GM23338 (cell line): ENCODE data around the gene SLC6A8. TPM values are rescaled to one million over a fixed set of nuclear protein-coding genes. Genes with fewer than 3 reads are reported as not detected.

Experiments
- ATAC-seq: fragments of 200-7000 bp; cut with Tn5 transposase; 3 replicates; pipeline ENCODE4 v1.9.1; 2020
- DNase-seq: peaks from one replicate; pipeline ENCODE4 v3.0.0-alpha.2; 2015; ENCODE audit warnings: low spot score
- H2AFZ ChIP-seq: fragments of 200-600 bp; sonication (generic); 2 replicates; pipeline ENCODE4 v1.8.0; 2016; ENCODE audit warnings: antibody characterized with exemption, mild to moderate bottlenecking, moderate library complexity
- H3F3A ChIP-seq: fragments of 200-600 bp; sonication (generic); replicated peaks from 2 replicates; pipeline ENCODE4 v1.8.0; 2017; ENCODE audit warnings: antibody characterized with exemption, mixed run types, low read depth
- H3K27ac ChIP-seq: fragments of 200-600 bp; sonication (generic); 2 replicates; pipeline ENCODE4 v1.6.1; 2016; ENCODE audit warnings: low read depth
- H3K27me3 ChIP-seq: fragments of 200-600 bp; sonication (generic); 2 replicates; pipeline ENCODE4 v1.8.0; 2016; ENCODE audit warnings: mild to moderate bottlenecking, mixed run types, moderate library complexity; ENCODE audit not compliant: insufficient read depth
- H3K36me3 ChIP-seq: fragments of 200-600 bp; sonication (generic); 2 replicates; pipeline ENCODE4 v1.8.0; 2016; ENCODE audit warnings: mild to moderate bottlenecking; ENCODE audit not compliant: insufficient read depth
- H3K4me1 ChIP-seq: fragments of 200-600 bp; sonication (generic); 2 replicates; pipeline ENCODE4 v1.8.0; 2016; ENCODE audit warnings: mild to moderate bottlenecking, moderate library complexity; ENCODE audit not compliant: insufficient read depth
- H3K4me2 ChIP-seq: fragments of 200-600 bp; sonication (generic); 2 replicates; pipeline ENCODE4 v1.7.1; 2017; ENCODE audit warnings: mixed run types
- H3K4me3 ChIP-seq: fragments of 200-600 bp; sonication (generic); 2 replicates; pipeline ENCODE4 v1.6.1; 2016; ENCODE audit warnings: mixed run types
- H3K79me2 ChIP-seq: fragments of 200-600 bp; sonication (generic); replicated peaks from 2 replicates; pipeline ENCODE4 v1.8.0; 2017; ENCODE audit warnings: mild to moderate bottlenecking; ENCODE audit not compliant: insufficient read depth
- H3K9me2 ChIP-seq: fragments of 200-600 bp; sonication (generic); 2 replicates; pipeline ENCODE4 v1.8.0; 2017; ENCODE audit not compliant: insufficient read depth
- H4K20me1 ChIP-seq: fragments of 200-600 bp; sonication (generic); replicated peaks from 2 replicates; pipeline ENCODE4 v1.8.0; 2017; ENCODE audit warnings: mild to moderate bottlenecking; ENCODE audit not compliant: insufficient read depth
- H3K27ac Mint-ChIP-seq: 2 replicates; pipeline ENCODE4 v1.8.0; 2020; ENCODE audit warnings: inconsistent platforms, mild to moderate bottlenecking, moderate library complexity, mixed read lengths
- H3K27me3 Mint-ChIP-seq: 3 replicates; pipeline ENCODE4 v1.8.0; 2022; ENCODE audit warnings: low read depth, mild to moderate bottlenecking, moderate library complexity, mixed read lengths, inconsistent platforms; ENCODE audit not compliant: insufficient read depth, poor library complexity
- H3K36me3 Mint-ChIP-seq: 3 replicates; pipeline ENCODE4 v1.8.0; 2021; ENCODE audit warnings: low read depth, mild to moderate bottlenecking, inconsistent platforms, moderate library complexity, mixed read lengths
- H3K4me1 Mint-ChIP-seq: 3 replicates; pipeline ENCODE4 v1.8.0; 2020; ENCODE audit warnings: mild to moderate bottlenecking, inconsistent platforms, mixed read lengths
- H3K4me3 Mint-ChIP-seq: 3 replicates; pipeline ENCODE4 v1.8.0; 2021; ENCODE audit warnings: moderate library complexity, mild to moderate bottlenecking, inconsistent platforms, mixed read lengths
- H3K9me3 Mint-ChIP-seq: 3 replicates; pipeline ENCODE4 v1.8.0; 2020; ENCODE audit warnings: moderate library complexity, mild to moderate bottlenecking, inconsistent platforms, mixed read lengths
- CREB1 ChIP-seq: fragments of 250-450 bp; sonication (Bioruptor Pico); IDR thresholded peaks from 2 replicates; pipeline ENCODE4 v1.5.0; 2020; ENCODE audit warnings: low read depth, mild to moderate bottlenecking, moderate library complexity
- EZH2 ChIP-seq: fragments of 200-600 bp; sonication (generic); IDR thresholded peaks from one replicate; pipeline ENCODE4 v1.8.0; 2017; ENCODE audit warnings: antibody characterized with exemption, mild to moderate bottlenecking, low read depth; ENCODE audit not compliant: unreplicated experiment
- NANOG ChIP-seq: IDR thresholded peaks from 2 replicates; pipeline ENCODE4 v1.6.1; 2016; ENCODE audit warnings: antibody characterized with exemption, borderline replicate concordance
- POLR2AphosphoS5 ChIP-seq: IDR thresholded peaks from 2 replicates; pipeline ENCODE4 v1.6.1; 2016; ENCODE audit warnings: antibody characterized with exemption, low read depth
- polyA plus RNA-seq: library from polyadenylated mRNA; unstranded; fragments of >200 nt; fragmentation: Nextera tagmentation; extraction: Ambion mirVana; gene quantifications from 2 replicates; pipeline ENCODE4 v1.2.1, GENCODE V29; 2016
- total RNA-seq: library from RNA; depleted of rRNA; stranded (reverse); fragments of >200 nt; shearing (Covaris generic); gene quantifications from 2 replicates; pipeline ENCODE4 v1.2.3, GENCODE V29; 2014
- TF ChIP-seq, protein P1 (sequence below), 2 experiments: fragments of 200-600 bp in 1 of 2; sonication (generic) in 1 of 2; conservative IDR thresholded peaks; 2 replicates each; pipeline versions ENCODE4 v1.5.1 to v1.6.1; 2016 to 2017; ENCODE audit warnings: antibody characterized with exemption in 2 of 2, low read depth in 2 of 2, mild to moderate bottlenecking in 2 of 2, moderate library complexity in 1 of 2
- TF ChIP-seq, protein P2 (sequence below): IDR thresholded peaks from 2 replicates; pipeline ENCODE4 v1.6.1; 2016; ENCODE audit warnings: antibody characterized with exemption
- TF ChIP-seq, protein P3 (sequence below): IDR thresholded peaks from one replicate; pipeline ENCODE4 v1.6.1; 2018; ENCODE audit warnings: antibody characterized with exemption; ENCODE audit not compliant: unreplicated experiment

SLC6A8 gene
- total and polyA plus RNA-seq, 2 experiments from 2014 or later, result 19.5 to 68.6 TPM

DNA sequence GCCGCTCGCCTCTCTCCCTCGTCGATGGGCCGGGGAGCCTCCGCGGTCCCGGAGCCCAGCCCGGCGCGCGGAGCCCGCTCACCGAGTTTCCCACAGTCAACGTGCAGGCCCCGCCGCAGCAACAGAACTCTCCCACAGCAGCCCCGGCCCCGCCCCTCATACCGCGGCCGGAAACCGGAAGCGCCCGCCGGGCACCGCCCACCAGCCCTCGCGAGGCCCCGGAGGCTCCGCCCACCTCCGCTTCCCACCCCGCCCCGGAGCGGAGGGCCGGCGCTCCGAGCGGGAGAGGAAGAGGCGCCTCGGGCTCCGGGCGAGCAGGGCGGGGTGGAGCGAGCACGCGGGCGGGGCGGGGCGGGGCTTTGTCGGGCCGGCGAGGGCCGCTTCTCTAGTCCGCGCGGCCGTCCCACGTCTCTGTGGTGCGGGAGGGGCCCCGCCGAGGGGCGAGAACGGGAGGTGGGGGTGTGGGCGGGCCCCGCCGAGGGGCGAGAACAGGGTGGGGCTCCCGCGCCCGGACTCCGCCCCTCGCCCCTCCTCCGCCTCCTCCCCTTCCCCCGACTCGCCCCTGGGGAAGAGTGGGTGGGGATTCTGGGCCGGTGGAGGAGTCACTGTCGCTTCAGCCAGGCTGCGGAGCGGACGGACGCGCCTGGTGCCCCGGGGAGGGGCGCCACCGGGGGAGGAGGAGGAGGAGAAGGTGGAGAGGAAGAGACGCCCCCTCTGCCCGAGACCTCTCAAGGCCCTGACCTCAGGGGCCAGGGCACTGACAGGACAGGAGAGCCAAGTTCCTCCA lies 36.7 kb downstream of the SLC6A8 start, which contains the start of the genes ABCD1 and BCAP31:
TSS of gene ABCD1 (plus strand) at position 605 of the 787 bp plus-strand sequence. CDS start 411 bp downstream, outside the sequence.
TSS of gene BCAP31 (minus strand) at position 136 of the 787 bp plus-strand sequence. CDS start 1,143 bp downstream, outside the sequence.
- peaks cover 19% of the 10 kb centered on the region; the same call in 2 of the 3 replicates for H3K4me1 Mint-ChIP-seq
- H3K4me3 ChIP-seq, result peak within 1 kb of the TSS; percentile 65
- ATAC-seq (peak; percentile 44), DNase-seq (peak; percentile 84)
- peak within 1 kb of the TSS; percentile 83; the same call in 1 of the 2 replicates for H3K27ac Mint-ChIP-seq
- H3K36me3 Mint-ChIP-seq, result peaks cover 25% of the 10 kb centered on the region
- H3K9me2 ChIP-seq, result no peaks in the 10 kb centered on the region
- peaks cover 27% of the 10 kb centered on the region for H3K79me2 ChIP-seq
- no peaks in the 10 kb centered on the region for H3K36me3 ChIP-seq
- TF ChIP-seq, protein P1, sequence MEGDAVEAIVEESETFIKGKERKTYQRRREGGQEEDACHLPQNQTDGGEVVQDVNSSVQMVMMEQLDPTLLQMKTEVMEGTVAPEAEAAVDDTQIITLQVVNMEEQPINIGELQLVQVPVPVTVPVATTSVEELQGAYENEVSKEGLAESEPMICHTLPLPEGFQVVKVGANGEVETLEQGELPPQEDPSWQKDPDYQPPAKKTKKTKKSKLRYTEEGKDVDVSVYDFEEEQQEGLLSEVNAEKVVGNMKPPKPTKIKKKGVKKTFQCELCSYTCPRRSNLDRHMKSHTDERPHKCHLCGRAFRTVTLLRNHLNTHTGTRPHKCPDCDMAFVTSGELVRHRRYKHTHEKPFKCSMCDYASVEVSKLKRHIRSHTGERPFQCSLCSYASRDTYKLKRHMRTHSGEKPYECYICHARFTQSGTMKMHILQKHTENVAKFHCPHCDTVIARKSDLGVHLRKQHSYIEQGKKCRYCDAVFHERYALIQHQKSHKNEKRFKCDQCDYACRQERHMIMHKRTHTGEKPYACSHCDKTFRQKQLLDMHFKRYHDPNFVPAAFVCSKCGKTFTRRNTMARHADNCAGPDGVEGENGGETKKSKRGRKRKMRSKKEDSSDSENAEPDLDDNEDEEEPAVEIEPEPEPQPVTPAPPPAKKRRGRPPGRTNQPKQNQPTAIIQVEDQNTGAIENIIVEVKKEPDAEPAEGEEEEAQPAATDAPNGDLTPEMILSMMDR (conservative IDR thresholded peaks at IDR 0.05; ENCODE audit: low read depth in 2 of 2), result no peak
- TF ChIP-seq CREB1 (CRISPR knock-in tag), result no peak
- peak; percentile 23; the same call in 1 of the 2 replicates for TF ChIP-seq POLR2AphosphoS5
- peak within 1 kb of the TSS; percentile 84 for H3K4me2 ChIP-seq
- H3K27ac ChIP-seq, result no peak within 1 kb of the TSS
- no peaks in the 10 kb centered on the region for H3F3A ChIP-seq
- H3K4me1 ChIP-seq, result peaks cover 15% of the 10 kb centered on the region; the same call in 1 of the 2 replicates
- H2AFZ ChIP-seq, result no peak within 1 kb of the TSS
- H3K27me3 Mint-ChIP-seq, result no peaks in the 10 kb centered on the region
- H3K4me3 Mint-ChIP-seq, result peak within 1 kb of the TSS; percentile 90
- H3K9me3 Mint-ChIP-seq, result no peaks in the 10 kb centered on the region
- no peaks in the 10 kb centered on the region for H3K27me3 ChIP-seq
- 0 out of 2 replicates have a peak, but pooled peaks cover 10% of the 10 kb centered on the region for H4K20me1 ChIP-seq

DNA sequence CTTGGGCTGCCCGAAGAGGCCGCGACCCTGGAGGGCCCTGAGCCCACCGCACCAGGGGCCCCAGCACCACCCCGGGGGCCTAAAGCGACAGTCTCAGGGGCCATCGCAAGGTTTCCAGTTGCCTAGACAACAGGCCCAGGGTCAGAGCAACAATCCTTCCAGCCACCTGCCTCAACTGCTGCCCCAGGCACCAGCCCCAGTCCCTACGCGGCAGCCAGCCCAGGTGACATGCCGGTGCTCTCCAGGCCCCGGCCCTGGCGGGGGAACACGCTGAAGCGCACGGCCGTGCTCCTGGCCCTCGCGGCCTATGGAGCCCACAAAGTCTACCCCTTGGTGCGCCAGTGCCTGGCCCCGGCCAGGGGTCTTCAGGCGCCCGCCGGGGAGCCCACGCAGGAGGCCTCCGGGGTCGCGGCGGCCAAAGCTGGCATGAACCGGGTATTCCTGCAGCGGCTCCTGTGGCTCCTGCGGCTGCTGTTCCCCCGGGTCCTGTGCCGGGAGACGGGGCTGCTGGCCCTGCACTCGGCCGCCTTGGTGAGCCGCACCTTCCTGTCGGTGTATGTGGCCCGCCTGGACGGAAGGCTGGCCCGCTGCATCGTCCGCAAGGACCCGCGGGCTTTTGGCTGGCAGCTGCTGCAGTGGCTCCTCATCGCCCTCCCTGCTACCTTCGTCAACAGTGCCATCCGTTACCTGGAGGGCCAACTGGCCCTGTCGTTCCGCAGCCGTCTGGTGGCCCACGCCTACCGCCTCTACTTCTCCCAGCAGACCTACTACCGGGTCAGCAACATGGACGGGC lies 37.5 kb downstream of the SLC6A8 start:
- no peak overlapping the region; the same call in 2 of the 3 replicates for H3K4me3 Mint-ChIP-seq
- no peak overlapping the region for H3K27ac Mint-ChIP-seq
- TF ChIP-seq, protein P2, sequence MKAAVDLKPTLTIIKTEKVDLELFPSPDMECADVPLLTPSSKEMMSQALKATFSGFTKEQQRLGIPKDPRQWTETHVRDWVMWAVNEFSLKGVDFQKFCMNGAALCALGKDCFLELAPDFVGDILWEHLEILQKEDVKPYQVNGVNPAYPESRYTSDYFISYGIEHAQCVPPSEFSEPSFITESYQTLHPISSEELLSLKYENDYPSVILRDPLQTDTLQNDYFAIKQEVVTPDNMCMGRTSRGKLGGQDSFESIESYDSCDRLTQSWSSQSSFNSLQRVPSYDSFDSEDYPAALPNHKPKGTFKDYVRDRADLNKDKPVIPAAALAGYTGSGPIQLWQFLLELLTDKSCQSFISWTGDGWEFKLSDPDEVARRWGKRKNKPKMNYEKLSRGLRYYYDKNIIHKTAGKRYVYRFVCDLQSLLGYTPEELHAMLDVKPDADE, result no peak
- no peak for TF ChIP-seq NANOG
- no peak for TF ChIP-seq CREB1 (CRISPR knock-in tag)
- no peak for TF ChIP-seq POLR2AphosphoS5
- TF ChIP-seq, protein P3, sequence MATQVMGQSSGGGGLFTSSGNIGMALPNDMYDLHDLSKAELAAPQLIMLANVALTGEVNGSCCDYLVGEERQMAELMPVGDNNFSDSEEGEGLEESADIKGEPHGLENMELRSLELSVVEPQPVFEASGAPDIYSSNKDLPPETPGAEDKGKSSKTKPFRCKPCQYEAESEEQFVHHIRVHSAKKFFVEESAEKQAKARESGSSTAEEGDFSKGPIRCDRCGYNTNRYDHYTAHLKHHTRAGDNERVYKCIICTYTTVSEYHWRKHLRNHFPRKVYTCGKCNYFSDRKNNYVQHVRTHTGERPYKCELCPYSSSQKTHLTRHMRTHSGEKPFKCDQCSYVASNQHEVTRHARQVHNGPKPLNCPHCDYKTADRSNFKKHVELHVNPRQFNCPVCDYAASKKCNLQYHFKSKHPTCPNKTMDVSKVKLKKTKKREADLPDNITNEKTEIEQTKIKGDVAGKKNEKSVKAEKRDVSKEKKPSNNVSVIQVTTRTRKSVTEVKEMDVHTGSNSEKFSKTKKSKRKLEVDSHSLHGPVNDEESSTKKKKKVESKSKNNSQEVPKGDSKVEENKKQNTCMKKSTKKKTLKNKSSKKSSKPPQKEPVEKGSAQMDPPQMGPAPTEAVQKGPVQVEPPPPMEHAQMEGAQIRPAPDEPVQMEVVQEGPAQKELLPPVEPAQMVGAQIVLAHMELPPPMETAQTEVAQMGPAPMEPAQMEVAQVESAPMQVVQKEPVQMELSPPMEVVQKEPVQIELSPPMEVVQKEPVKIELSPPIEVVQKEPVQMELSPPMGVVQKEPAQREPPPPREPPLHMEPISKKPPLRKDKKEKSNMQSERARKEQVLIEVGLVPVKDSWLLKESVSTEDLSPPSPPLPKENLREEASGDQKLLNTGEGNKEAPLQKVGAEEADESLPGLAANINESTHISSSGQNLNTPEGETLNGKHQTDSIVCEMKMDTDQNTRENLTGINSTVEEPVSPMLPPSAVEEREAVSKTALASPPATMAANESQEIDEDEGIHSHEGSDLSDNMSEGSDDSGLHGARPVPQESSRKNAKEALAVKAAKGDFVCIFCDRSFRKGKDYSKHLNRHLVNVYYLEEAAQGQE, result no peak
- no peak for TF ChIP-seq EZH2

More for the DNA sequence above, 37.5 kb downstream of the SLC6A8 start:
- H3K27ac ChIP-seq, result no peak overlapping the region
- peaks cover 19% of the 10 kb centered on the region; the same call in 2 of the 3 replicates for H3K4me1 Mint-ChIP-seq
- no peaks in the 10 kb centered on the region for H3K36me3 ChIP-seq
- H3K4me3 ChIP-seq, result peak overlapping the region; percentile 65; the same call in 1 of the 2 replicates
- peaks cover 27% of the 10 kb centered on the region for H3K79me2 ChIP-seq
- no peaks in the 10 kb centered on the region for H3K9me2 ChIP-seq
- no peaks in the 10 kb centered on the region for H3K27me3 Mint-ChIP-seq
- H4K20me1 ChIP-seq, result 0 out of 2 replicates have a peak, but pooled peaks cover 10% of the 10 kb centered on the region
- peaks cover 17% of the 10 kb centered on the region; the same call in 2 of the 3 replicates for H3K36me3 Mint-ChIP-seq
- DNase-seq, result peak; percentile 38
- no peaks in the 10 kb centered on the region for H3K27me3 ChIP-seq
- no peak overlapping the region for H2AFZ ChIP-seq
- H3F3A ChIP-seq, result no peaks in the 10 kb centered on the region
- H3K9me3 Mint-ChIP-seq, result no peaks in the 10 kb centered on the region
- ATAC-seq, result peak; percentile 2
- H3K4me1 ChIP-seq, result peaks cover 15% of the 10 kb centered on the region; the same call in 1 of the 2 replicates
- H3K4me2 ChIP-seq, result peak overlapping the region; percentile 71
